HL-60/S4 (cell line): ENCODE measurements around the gene LRRC28.

Source experiments
- in situ Hi-C: fragments of 300-500 bp; cut with MboI; formaldehyde crosslinking; loops from 2 replicates; pipeline ENCODE4 v1.14.3; 2022; ENCODE audit warnings: low sequenced_read_pairs

LRRC28 gene

DNA sequence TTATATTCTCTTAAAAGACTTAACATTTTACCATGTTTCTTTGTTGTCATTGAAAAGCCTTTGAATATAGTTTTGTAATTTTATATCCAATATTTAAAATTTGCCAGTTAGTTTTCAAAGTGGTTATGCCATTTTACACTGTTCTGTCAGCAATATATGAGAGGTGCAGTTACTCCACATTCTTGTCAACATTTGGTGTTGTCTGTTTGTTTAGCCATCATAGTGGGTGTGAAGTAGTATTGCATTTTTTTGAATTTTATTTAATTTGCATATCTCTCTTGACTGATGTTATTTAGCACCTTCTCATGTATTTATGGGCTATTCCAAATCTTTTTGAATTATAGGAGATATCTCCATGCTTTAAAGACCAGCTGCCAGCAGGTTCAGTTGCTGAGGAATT lies 40.4 kb downstream of the LRRC28 start:
- in situ Hi-C loops = loop anchor here (25.0 kb wide), 1 partner anchor 446 kb away; the partner anchor contains the start of gene LYSMD4

GRCh38 chr15:99295840-99296239 lies 44.6 kb downstream of the LRRC28 start:
- in situ Hi-C loops = loop anchor here (25.0 kb wide), 1 partner anchor 441 kb away; the partner anchor contains the start of gene LYSMD4

DNA sequence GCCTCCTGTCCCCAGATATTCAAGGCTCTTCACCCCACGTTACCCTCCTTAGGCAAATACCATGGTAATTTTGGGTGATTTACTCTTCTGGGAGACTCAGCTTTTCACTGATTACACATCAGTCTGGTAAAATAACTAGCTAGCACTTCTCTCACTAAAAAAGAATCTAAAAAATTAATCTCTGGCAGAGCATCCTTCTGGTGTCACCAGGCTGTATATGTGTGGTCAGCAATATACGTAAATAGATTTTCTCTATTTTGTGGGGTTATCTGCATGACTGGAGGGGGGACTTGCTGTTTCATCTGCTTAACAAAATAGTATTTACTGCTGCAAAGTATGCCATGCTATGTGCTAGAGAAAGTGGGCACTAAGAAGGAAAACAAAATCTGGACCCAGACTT lies 45.1 kb downstream of the LRRC28 start:
- in situ Hi-C loops = loop anchor here (25.0 kb wide), 1 partner anchor 441 kb away; the partner anchor contains the start of gene LYSMD4

- in situ Hi-C loops = no loop called here
Measured at GRCh38 chr15:99303907-99304306, 52.6 kb downstream of the LRRC28 start.

GRCh38 chr15:99305761-99306505 lies 54.7 kb downstream of the LRRC28 start:
- in situ Hi-C loops = no loop called here

- in situ Hi-C loops = no loop called here
Measured at GRCh38 chr15:99306694-99307338, 55.5 kb downstream of the LRRC28 start.

GRCh38 chr15:99307735-99308134 lies 56.5 kb downstream of the LRRC28 start:
- in situ Hi-C loops = no loop called here

- in situ Hi-C loops = no loop called here
Measured at GRCh38 chr15:99310745-99311144, 59.5 kb downstream of the LRRC28 start.

- in situ Hi-C loops = no loop called here
Measured at GRCh38 chr15:99312228-99312627, 60.9 kb downstream of the LRRC28 start.

- in situ Hi-C loops = no loop called here
Measured at GRCh38 chr15:99312794-99313193, 61.5 kb downstream of the LRRC28 start.

DNA sequence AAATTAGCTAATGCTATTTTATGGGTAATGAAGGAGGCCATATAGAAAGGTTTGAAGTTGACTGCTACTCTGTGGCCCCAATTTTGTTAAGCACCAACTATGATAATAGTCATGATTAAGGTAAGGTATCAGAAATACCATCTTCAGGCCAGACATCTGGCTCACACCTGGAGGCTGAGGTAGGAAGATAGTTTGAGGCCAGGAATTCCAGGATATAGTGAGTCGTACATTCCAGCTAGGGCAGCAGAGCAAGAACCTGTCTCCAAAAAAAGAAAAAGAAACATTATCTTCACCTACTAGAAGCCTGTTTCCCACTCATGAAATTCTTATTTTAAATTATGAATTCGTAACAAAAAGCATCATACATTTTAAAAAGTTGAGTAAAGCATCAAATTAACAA lies 64.4 kb downstream of the LRRC28 start:
- in situ Hi-C loops = no loop called here

- in situ Hi-C loops = no loop called here
Measured at GRCh38 chr15:99320374-99321215, 69.3 kb downstream of the LRRC28 start.

GRCh38 chr15:99321468-99321867 lies 70.2 kb downstream of the LRRC28 start:
- in situ Hi-C loops = no loop called here

DNA sequence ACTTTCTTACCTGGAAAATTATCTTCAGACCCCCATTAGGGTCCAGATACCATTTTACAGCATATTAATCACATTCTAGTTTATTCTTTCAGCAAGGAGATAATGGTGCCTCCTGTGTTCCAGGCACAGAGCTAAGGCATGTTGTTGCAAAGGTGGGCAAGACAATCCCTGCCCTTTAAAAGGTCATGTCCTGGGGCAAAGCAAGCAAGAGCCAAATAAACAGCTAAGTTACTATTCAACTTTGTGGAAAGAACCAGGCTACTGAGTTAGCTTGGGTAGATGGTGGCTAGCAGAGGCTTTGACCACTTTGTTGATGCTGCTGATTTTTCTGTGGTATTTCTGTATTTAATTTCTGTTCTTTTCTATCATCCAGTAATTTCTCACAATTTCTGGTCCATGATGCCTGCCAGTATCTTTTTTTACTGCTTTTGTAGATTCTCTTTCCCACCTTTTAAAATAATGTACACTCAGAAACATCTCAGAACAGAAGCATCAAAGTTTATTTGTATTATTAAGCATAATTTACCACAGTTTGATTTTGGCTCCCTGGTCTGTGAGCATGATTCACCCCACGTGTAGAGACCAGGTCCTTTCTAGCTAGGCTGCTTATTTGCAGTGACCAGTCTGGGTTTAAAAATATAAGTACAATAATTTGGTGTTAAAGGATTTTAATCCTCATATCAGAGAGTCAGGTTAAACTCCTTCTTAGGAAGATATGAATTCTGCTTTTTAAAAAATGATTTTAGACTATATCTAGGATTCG lies 71.5 kb downstream of the LRRC28 start:
- in situ Hi-C loops = no loop called here

- in situ Hi-C loops = no loop called here
Measured at GRCh38 chr15:99324082-99324620, 72.9 kb downstream of the LRRC28 start.

DNA sequence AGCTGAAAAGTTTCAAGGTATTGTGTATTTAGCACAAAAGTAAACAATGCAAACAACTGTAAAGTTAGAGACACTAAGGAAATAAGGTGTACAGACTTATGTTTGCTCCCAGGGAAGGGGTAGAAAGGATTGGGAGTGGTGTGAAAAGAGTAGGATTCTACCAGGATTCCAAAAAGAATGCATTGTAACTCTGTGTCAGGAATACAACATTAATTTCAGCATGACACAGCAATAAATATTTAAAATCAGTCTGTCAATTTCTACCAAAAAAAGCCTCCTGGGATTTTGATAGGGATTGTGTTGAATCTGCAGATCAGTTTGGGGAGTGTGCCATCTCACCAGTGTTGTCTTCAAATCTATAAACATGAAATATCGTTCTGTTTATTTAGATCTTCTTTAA lies 73.4 kb downstream of the LRRC28 start:
- in situ Hi-C loops = no loop called here

DNA sequence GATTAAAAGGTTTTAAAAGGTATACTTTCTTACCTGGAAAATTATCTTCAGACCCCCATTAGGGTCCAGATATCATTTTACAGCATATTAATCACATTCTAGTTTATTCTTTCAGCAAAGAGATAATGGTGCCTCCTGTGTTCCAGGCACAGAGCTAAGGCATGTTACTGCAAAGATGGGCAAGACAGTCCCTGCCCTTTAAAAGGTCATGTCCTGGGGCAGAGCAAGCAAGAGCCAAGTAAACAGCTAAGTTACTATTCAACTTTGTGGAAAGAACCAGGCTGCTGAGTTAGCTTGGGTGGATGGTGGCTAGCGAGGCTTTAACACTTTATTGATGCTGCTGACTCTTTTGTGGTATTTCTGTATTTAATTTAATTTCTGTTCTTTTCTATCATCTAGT lies 75.0 kb downstream of the LRRC28 start:
- in situ Hi-C loops = no loop called here

- in situ Hi-C loops = no loop called here
Measured at GRCh38 chr15:99328106-99329072, 77.1 kb downstream of the LRRC28 start.

DNA sequence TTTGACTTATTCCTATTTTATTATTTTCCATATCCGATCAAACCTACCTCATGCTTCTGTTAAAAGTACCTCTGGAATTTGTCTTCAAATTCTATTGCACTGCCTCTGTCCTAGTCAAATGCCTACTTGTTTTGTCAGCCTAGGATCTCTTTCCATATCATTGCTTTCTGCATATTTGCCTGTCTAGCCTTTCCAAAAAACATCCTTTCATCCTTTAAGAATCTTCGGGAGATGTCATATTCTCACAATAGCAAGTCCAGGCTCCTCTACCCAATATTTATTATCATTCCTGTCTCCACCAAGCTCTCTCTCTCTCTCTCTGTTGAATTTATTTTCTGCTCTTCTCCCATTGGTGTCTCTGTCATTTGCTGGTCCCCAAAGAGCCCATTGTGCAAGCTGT lies 80.1 kb downstream of the LRRC28 start:
- in situ Hi-C loops = no loop called here
